ENCODE measurements around the gene TBC1D24.
"Not testable (repeated sequence)": the region's sequence is repeated elsewhere in the genome, so short reads cannot be mapped to it uniquely, and the experiment has no call there.

Gene TBC1D24

DNA sequence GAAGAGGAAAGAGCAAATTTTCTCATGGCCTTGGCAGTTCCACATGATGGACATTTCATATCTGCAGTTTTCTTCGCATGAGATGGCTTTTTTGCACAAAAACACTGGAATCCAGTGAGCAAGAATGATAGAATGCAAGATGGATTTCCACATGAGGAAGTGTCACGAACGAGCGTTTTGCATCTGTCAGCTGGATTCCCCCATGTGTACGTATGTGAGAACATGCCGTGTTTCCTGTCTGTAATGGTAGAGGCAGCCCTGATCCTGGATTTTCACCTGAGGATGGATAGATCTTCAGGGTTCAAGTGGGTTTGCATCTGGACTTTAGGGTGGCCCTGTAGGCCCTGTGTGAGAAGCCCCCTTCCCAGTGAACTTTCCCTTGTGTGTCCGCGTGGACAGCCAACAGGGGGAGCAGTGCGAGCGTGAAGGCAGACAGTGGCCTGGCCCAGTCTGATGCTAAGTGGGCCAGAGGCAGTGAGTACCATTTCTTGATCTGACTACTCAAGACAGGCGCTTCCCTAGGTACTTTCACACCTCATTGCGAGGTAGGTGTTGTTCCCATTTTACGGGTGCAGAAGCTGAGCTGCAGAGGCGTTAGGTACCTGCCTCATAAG lies 65.0 kb downstream of the TBC1D24 start:
- TF ChIP-seq, protein P1, sequence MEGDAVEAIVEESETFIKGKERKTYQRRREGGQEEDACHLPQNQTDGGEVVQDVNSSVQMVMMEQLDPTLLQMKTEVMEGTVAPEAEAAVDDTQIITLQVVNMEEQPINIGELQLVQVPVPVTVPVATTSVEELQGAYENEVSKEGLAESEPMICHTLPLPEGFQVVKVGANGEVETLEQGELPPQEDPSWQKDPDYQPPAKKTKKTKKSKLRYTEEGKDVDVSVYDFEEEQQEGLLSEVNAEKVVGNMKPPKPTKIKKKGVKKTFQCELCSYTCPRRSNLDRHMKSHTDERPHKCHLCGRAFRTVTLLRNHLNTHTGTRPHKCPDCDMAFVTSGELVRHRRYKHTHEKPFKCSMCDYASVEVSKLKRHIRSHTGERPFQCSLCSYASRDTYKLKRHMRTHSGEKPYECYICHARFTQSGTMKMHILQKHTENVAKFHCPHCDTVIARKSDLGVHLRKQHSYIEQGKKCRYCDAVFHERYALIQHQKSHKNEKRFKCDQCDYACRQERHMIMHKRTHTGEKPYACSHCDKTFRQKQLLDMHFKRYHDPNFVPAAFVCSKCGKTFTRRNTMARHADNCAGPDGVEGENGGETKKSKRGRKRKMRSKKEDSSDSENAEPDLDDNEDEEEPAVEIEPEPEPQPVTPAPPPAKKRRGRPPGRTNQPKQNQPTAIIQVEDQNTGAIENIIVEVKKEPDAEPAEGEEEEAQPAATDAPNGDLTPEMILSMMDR (IDR thresholded peaks at IDR 0.05; ENCODE audit: low read depth, low read length, missing control alignments): peak; percentile 49
- DNase-seq (ENCODE audit: low read depth); H3K4me3 ChIP-seq (ENCODE audit: low read depth, low read length); in situ Hi-C loops (cut with HindIII; ENCODE audit: low sequenced_read_pairs): not testable (repeated sequence)

DNA sequence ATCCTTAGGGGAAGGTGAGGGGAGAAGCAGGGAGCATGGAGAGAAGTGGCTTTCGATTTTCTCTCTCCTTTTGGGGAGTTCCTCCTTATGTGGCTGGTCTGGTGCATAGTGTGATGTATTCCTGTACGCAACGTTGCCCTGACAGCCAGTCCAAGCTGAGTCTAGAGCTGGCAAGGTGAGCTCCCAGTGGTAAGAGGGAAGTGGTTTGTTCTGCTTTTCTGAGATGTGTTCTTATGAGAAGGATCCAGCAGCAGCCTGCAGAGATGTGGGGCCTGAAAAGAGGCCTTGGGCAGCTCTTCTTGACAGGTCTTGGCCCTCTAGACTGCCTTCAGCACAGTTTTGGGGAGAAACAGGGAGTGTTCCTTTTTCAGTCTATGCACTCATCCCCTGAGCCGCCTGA lies 66.0 kb downstream of the TBC1D24 start:
- DNase-seq (ENCODE audit: low read depth); in situ Hi-C loops (cut with HindIII; ENCODE audit: low sequenced_read_pairs); H3K4me3 ChIP-seq (ENCODE audit: low read depth, low read length): not testable (repeated sequence)

DNA sequence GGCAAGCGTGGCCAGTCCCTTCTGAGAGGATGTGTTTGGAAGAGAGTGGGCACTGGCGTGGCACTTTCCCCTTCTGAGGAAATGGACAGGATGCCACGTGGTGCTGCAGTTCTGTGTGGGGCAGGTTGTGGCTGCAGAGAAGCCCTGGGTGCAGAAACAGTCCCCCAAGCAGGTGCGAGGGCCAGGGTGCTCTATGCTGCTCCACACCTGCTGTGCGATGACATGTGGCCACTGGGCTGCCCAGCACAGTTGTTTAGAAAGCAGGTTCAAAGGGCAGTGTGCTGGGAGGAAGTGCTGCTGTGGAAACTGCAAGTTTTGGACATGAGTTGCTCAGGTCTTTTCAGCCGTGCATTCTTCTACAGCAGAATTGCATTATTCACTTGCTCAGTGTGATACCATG lies 66.5 kb downstream of the TBC1D24 start:
- DNase-seq (ENCODE audit: low read depth); in situ Hi-C loops (cut with HindIII; ENCODE audit: low sequenced_read_pairs); H3K4me3 ChIP-seq (ENCODE audit: low read depth, low read length): not testable (repeated sequence)

DNA sequence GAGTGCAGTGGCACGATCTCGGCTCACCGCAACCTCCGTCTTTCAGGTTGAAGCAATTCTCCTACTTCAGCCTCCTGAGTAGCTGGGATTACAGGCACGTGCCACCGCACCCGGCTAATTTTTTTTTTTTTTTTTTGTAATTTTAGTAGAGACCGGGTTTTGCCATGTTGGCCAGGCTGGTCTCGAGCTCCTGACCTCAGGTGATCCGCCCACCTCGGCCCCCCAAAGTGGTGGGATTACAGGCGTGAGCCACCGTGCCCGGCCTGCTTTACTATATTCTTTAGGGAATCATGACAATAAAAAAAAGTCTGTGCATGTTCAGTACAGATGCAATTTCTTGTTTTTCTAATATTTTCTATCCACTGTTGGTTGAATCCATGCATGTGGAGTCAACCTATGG lies 68.8 kb downstream of the TBC1D24 start:
- in situ Hi-C loops (cut with HindIII; ENCODE audit: low sequenced_read_pairs); H3K4me3 ChIP-seq (ENCODE audit: low read depth, low read length); DNase-seq (ENCODE audit: low read depth): not testable (repeated sequence)

DNA sequence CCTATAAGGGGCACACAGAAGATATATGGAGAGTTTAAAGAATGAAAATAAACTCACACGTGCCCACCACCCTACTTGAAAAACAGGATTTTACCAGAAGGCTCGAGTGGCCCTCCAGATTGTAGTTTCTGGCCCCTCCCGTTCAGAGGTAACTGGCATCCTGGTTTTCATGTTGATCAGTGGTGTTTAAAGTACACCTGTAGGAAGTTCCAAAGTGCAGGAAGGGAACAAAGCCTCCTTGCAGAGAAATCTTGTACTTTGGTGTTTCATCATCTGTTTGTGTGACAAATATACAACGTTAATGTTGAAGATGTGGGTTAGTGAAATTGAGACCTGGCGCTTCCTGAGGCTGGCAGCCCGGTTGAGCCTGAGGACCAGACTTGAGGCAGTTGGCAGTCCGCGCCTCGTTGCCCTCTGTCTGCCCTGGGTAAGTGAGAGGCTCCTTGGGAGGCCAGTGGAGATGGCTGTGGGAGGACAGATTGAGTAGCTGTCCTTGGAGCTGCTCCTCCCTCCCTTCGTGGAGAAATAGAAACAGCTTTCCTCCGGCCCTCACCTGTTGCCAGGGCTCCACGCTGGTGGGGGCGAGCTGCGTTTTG lies 75.5 kb downstream of the TBC1D24 start:
- H3K4me3 ChIP-seq (ENCODE audit: low read depth, low read length); DNase-seq (ENCODE audit: low read depth); in situ Hi-C loops (cut with HindIII; ENCODE audit: low sequenced_read_pairs): not testable (repeated sequence)

DNA sequence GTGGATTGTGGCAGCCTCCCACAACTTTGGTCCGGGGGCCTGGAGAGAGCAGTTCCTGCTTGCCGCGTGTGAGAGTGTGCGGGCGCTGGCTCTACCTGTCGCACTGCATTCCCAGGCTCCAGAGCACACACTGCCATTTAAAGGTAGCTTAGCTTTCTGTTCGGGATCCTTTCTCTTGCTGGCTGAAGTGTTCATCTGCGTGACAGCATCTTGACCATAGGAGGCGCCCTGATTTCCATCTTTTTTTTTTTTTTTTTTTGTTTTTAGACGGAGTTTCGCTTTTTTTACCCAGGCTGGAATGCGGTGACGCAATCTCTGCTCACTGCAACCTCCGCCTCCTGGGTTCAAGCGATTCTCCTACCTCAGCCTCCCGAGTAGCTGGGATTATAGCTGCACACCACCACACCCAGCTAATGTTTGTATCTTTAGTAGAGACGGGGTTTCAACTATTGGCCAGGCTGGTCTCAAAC lies 76.5 kb downstream of the TBC1D24 start:
- H3K4me3 ChIP-seq (ENCODE audit: low read depth, low read length); in situ Hi-C loops (cut with HindIII; ENCODE audit: low sequenced_read_pairs); DNase-seq (ENCODE audit: low read depth): not testable (repeated sequence)

DNA sequence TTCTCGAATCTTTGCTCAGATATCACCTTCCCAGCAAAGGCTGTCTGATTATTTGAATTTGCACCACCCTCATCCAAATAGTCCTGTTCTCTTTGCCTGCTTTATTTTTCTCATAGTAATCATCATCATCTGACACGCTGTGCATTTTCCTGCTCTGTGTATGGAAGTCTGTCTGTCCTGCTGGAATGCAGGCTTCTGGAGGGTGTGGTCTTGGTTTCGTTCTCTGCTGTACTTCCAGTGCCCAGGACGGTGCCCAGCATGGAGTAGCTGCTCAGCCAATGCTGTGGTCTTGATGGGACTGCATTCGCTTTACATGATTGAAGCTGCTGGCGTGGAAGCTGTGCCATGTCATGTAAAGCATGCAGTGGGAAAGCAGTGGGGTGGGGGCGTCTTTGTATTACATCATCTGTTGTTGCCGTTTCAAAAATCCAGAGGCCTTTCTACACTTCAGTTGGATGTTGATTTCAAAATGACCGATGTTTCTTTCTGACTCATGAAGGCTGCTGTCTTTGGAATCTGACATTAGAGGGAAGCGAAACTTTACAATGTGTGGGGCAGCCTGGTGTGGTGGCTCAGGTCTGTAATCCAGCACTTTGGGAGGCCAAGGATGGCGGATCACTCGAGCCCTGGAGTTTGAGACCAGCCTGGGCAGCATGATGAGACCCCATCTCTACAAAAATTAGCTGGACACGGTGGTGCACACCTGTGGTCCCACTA lies 79.9 kb downstream of the TBC1D24 start:
- H3K4me3 ChIP-seq (ENCODE audit: low read depth, low read length); in situ Hi-C loops (cut with HindIII; ENCODE audit: low sequenced_read_pairs); DNase-seq (ENCODE audit: low read depth): not testable (repeated sequence)

All from astrocyte of the cerebellum (primary cell).